ENCODE measurements around the gene OLFM2.

DNA sequence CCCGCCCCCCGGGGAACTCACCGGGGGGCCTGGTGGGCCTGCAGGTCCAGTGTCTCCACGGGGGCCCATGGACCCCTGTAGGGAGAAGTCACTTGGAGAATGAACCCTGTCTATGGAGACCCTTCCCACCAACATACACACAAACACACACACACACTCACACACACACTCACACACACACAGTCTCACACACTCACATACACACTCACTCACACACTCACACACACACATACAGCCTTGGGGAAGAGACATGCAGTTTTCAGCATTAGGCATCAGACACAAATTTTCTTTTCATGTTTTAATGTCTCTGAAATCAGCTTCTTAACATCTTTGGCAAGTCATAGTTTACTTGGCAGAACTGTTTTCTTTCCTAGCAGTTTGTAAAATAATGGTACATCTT is 31.0 kb upstream of the OLFM2 start:
- TF ChIP-seq, protein P1, sequence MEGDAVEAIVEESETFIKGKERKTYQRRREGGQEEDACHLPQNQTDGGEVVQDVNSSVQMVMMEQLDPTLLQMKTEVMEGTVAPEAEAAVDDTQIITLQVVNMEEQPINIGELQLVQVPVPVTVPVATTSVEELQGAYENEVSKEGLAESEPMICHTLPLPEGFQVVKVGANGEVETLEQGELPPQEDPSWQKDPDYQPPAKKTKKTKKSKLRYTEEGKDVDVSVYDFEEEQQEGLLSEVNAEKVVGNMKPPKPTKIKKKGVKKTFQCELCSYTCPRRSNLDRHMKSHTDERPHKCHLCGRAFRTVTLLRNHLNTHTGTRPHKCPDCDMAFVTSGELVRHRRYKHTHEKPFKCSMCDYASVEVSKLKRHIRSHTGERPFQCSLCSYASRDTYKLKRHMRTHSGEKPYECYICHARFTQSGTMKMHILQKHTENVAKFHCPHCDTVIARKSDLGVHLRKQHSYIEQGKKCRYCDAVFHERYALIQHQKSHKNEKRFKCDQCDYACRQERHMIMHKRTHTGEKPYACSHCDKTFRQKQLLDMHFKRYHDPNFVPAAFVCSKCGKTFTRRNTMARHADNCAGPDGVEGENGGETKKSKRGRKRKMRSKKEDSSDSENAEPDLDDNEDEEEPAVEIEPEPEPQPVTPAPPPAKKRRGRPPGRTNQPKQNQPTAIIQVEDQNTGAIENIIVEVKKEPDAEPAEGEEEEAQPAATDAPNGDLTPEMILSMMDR (IDR thresholded peaks at IDR 0.05; ENCODE audit: low read depth, low read length), result no peak
- TF ChIP-seq EZH2phosphoT487 (IDR thresholded peaks at IDR 0.05; ENCODE audit: low read depth), result no peak
